ENCODE measurements around the gene CCDC33. TPM values are rescaled to one million over a fixed set of nuclear protein-coding genes. Genes with fewer than 3 reads are reported as not detected.

CCDC33 gene
- total RNA-seq, 4 donors from 2014 or later, result not detected

GRCh38 chr15:74381481-74381880 is 145.4 kb downstream of the CCDC33 start:
- Histone ChIP-seq H3K27me3 (no peaks in the 10 kb centered on the region), H3K27ac (no peak overlapping the region), H3K9me3 (no peaks in the 10 kb centered on the region), H3K4me1 (peaks cover 0 to 39% (median 17%) of the 10 kb centered on the region in 4 donors), H3K36me3 (no peaks in the 10 kb centered on the region), H3K4me3 (no peak overlapping the region)
- DNase-seq (ENCODE audit: low spot score in 2 of 2), result no peak
- 58 to 60% methylated on average over 3 to 5 of the region's 5 CpGs for WGBS, 2 donors
- TF ChIP-seq EP300 (IDR thresholded peaks at IDR 0.05) (no peak), POLR2A (IDR thresholded peaks at IDR 0.05) (no peak)
- TF ChIP-seq, protein P1, sequence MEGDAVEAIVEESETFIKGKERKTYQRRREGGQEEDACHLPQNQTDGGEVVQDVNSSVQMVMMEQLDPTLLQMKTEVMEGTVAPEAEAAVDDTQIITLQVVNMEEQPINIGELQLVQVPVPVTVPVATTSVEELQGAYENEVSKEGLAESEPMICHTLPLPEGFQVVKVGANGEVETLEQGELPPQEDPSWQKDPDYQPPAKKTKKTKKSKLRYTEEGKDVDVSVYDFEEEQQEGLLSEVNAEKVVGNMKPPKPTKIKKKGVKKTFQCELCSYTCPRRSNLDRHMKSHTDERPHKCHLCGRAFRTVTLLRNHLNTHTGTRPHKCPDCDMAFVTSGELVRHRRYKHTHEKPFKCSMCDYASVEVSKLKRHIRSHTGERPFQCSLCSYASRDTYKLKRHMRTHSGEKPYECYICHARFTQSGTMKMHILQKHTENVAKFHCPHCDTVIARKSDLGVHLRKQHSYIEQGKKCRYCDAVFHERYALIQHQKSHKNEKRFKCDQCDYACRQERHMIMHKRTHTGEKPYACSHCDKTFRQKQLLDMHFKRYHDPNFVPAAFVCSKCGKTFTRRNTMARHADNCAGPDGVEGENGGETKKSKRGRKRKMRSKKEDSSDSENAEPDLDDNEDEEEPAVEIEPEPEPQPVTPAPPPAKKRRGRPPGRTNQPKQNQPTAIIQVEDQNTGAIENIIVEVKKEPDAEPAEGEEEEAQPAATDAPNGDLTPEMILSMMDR (IDR thresholded peaks at IDR 0.05), result no peak

DNA sequence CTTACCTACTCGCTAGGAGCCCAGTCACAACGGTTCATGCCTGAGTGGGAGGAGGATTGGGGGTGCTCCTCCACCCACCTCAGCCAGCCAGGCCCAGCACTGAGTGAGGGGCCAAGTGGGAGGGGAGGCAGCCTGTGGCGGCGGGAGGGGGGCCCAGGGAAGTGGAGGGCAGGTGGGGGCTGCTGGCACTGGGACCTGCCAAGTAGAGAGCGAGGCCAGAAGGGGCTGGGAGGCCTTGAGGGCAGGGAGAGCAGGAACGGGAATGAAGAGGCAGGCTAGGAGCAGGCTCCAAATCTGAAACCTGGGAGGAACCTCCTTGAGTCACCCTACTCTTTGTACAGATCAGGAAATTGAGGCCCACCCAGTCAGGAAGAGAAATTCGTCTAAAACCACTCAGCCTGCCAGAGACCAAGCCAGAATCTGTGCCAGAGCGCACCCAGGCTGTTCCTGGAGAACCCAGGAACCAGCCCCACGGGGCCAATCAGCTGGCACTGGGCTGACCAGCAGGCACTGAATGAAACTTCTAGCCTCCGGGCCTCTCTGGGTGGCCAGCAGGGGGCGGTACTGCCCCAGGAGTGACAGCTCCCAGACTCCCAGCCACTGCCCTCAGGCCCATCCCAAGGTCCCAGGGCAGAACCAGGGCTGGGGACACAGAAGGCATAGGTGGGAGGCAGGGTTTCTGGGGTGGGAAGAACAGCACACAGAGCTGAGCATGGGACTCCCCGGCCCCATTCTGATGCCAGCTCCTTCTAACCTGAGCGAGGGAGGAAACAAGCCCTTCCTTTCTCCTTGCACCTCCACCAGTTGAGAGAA is 146.1 kb downstream of the CCDC33 start:
- WGBS, 2 donors, result 33 to 51% methylated on average over 8 to 13 of the region's 13 CpGs
- DNase-seq (ENCODE audit: low spot score in 2 of 2), result peak; percentile 75 to 82
- H3K4me1 ChIP-seq, result peaks cover 0 to 40% (median 18%) of the 10 kb centered on the region in 4 donors
- TF ChIP-seq, protein P1 (IDR thresholded peaks at IDR 0.05), result peak; percentile 89 to 97 (median 94)
- TF ChIP-seq POLR2A (IDR thresholded peaks at IDR 0.05), result no peak
- H3K27me3 ChIP-seq, result no peaks in the 10 kb centered on the region
- no peaks in the 10 kb centered on the region for H3K36me3 ChIP-seq
- H3K4me3 ChIP-seq, result no peak overlapping the region
- no peaks in the 10 kb centered on the region for H3K9me3 ChIP-seq
- peak overlapping the region in 1 of 4 donors; percentile 9 for H3K27ac ChIP-seq

- Histone ChIP-seq H3K4me3 (no peak overlapping the region), H3K36me3 (no peaks in the 10 kb centered on the region), H3K4me1 (peaks cover 0 to 40% (median 18%) of the 10 kb centered on the region in 4 donors), H3K27me3 (no peaks in the 10 kb centered on the region), H3K9me3 (no peaks in the 10 kb centered on the region), H3K27ac (no peak overlapping the region)
- TF ChIP-seq POLR2A (IDR thresholded peaks at IDR 0.05), result no peak
- TF ChIP-seq EP300 (IDR thresholded peaks at IDR 0.05), result no peak
- TF ChIP-seq, protein P1 (IDR thresholded peaks at IDR 0.05), result no peak
- WGBS, 2 donors, result 93 to 100% methylated on average over 4 of the region's 4 CpGs
- no peak for DNase-seq (ENCODE audit: low spot score in 2 of 2)
Observed at GRCh38 chr15:74383286-74383685, 147.2 kb downstream of the CCDC33 start.

DNA sequence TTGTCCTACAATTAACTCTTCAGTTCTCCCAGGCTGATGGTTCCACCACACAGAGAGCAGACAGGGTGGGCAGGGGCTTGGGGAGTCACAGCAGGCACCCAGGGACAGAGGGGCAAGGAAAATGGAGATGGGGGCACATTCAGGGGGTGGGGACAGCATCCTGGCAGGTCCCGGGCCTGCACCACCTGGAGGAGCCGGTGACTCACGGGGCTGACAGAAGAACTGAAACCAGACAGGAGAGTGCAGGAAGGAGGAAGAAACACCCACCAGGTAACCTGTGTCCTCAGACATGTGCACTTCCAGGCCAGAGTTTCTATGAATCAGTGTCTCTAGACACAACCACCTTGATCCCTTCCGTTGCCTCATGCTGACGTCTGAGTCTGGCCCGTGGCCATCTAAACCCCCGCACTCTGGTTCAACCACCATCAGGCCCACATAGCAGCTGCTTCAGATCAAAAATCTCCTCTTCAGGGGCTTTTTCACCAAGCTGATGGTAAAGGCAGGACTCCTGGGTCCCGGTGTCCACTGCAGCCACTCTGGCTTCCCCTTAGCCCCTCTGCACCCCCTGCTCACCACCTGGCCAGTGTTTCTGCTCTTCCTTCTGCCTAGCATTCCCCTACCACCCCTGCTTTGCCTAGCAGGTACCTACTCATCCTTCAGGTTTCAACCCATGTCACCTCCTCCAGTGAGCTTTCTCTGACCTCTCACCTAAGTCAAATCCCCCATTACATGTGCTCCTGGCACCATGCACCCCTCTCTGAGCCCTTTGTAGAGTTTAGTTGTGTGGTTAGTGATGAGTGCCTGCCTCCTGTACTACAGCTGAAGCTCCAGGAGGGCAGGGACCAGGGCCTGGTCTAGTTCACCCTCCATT is 147.8 kb downstream of the CCDC33 start:
- 62 to 65% methylated on average over 8 of the region's 8 CpGs for WGBS, 2 donors
- Histone ChIP-seq H3K27ac (peak overlapping the region in 1 of 4 donors; percentile 75), H3K4me3 (no peak overlapping the region), H3K36me3 (no peaks in the 10 kb centered on the region), H3K4me1 (peaks cover 0 to 40% (median 18%) of the 10 kb centered on the region in 4 donors), H3K27me3 (no peaks in the 10 kb centered on the region), H3K9me3 (no peaks in the 10 kb centered on the region)
- TF ChIP-seq, protein P1 (IDR thresholded peaks at IDR 0.05), result no peak
- TF ChIP-seq POLR2A (IDR thresholded peaks at IDR 0.05) (no peak), EP300 (IDR thresholded peaks at IDR 0.05) (no peak)
- no peak for DNase-seq (ENCODE audit: low spot score in 2 of 2)

DNA sequence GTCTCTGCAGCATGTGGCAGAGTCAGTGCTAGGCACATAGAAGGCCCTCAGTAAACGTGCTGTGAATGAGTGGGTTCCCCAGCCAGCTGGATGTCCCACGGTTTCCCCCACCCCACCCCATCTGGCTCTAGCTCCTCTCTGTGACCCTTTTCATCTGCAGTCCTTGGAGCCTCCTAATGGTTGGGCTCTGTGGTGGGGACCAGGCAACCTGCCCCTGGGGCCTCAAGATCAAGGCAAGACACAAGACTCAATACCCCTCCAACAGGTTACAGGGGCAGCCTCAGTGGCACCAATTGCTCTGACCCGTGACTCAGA is 148.4 kb downstream of the CCDC33 start:
- H3K27ac ChIP-seq, result peak overlapping the region in 1 of 4 donors; percentile 75
- H3K9me3 ChIP-seq, result no peaks in the 10 kb centered on the region
- no peaks in the 10 kb centered on the region for H3K36me3 ChIP-seq
- peaks cover 0 to 40% (median 18%) of the 10 kb centered on the region in 4 donors for H3K4me1 ChIP-seq
- no peak for TF ChIP-seq POLR2A (IDR thresholded peaks at IDR 0.05)
- TF ChIP-seq, protein P1 (IDR thresholded peaks at IDR 0.05), result no peak
- TF ChIP-seq EP300 (IDR thresholded peaks at IDR 0.05), result no peak
- H3K27me3 ChIP-seq, result no peaks in the 10 kb centered on the region
- WGBS, 2 donors, result 36 to 56% methylated on average over 3 of the region's 3 CpGs
- no peak overlapping the region for H3K4me3 ChIP-seq
- no peak for DNase-seq (ENCODE audit: low spot score in 2 of 2)
